NT2/D1 (cell line): ENCODE measurements around the gene NEK5.
"Not testable (repeated sequence)": the region's sequence is repeated elsewhere in the genome, so short reads cannot be mapped to it uniquely, and the experiment has no call there.

Source experiments
- DNase-seq: peaks from one replicate; pipeline ENCODE4 v3.0.0-alpha.2; 2011; ENCODE audit warnings: low read depth, low spot score
- H3K27me3 ChIP-seq: 2 replicates; pipeline ENCODE4 v1.6.0; 2011; ENCODE audit warnings: mild to moderate bottlenecking; ENCODE audit not compliant: insufficient read length, insufficient read depth
- H3K36me3 ChIP-seq: 2 replicates; pipeline ENCODE4 v1.6.1; 2011; ENCODE audit warnings: mild to moderate bottlenecking, low read length, mixed read lengths; ENCODE audit not compliant: insufficient read depth, insufficient read length
- H3K4me1 ChIP-seq: 2 replicates; pipeline ENCODE4 v1.5.1; 2011; ENCODE audit not compliant: insufficient read depth, insufficient read length
- H3K4me3 ChIP-seq: 2 replicates; pipeline ENCODE4 v1.5.1; 2011; ENCODE audit warnings: low read depth; ENCODE audit not compliant: insufficient read length
- H3K9ac ChIP-seq: 2 replicates; pipeline ENCODE4 v1.6.0; 2011; ENCODE audit warnings: low read depth; ENCODE audit not compliant: insufficient read length
- H3K9me3 ChIP-seq: 2 replicates; pipeline ENCODE4 v1.5.1; 2011; ENCODE audit warnings: mild to moderate bottlenecking, low read length; ENCODE audit not compliant: insufficient read depth
- SUZ12 ChIP-seq: IDR thresholded peaks from 2 replicates; pipeline ENCODE4 v1.6.1; 2011; ENCODE audit not compliant: insufficient read length, insufficient read depth; ENCODE audit errors: extremely low read depth
- YY1 ChIP-seq: IDR thresholded peaks from 2 replicates; pipeline ENCODE4 v1.6.1; 2011; ENCODE audit not compliant: insufficient read length, insufficient read depth
- ZNF274 ChIP-seq: IDR thresholded peaks from 2 replicates; pipeline ENCODE4 v1.6.1; 2011; ENCODE audit warnings: mild to moderate bottlenecking, low read depth, low read length

NEK5 gene

GRCh38 chr13:52096062-52096461 is 32.8 kb downstream of the NEK5 start:
- no peak overlapping the region for H3K4me3 ChIP-seq
- TF ChIP-seq YY1 (no peak), ZNF274 (no peak), SUZ12 (no peak)
- no peaks in the 10 kb centered on the region for H3K36me3 ChIP-seq
- no peak overlapping the region for H3K9ac ChIP-seq
- H3K9me3 ChIP-seq: no peaks in the 10 kb centered on the region
- H3K4me1 ChIP-seq: no peaks in the 10 kb centered on the region
- no peak for DNase-seq
- H3K27me3 ChIP-seq: no peaks in the 10 kb centered on the region

GRCh38 chr13:52092087-52092486 is 36.8 kb downstream of the NEK5 start:
- no peak for DNase-seq
- Histone ChIP-seq H3K4me3 (no peak overlapping the region), H3K9ac (no peak overlapping the region), H3K9me3 (no peaks in the 10 kb centered on the region), H3K36me3 (no peaks in the 10 kb centered on the region), H3K4me1 (no peaks in the 10 kb centered on the region), H3K27me3 (no peaks in the 10 kb centered on the region)
- no peak for TF ChIP-seq YY1
- no peak for TF ChIP-seq SUZ12
- no peak for TF ChIP-seq ZNF274

- no peaks in the 10 kb centered on the region for H3K27me3 ChIP-seq
- H3K9me3 ChIP-seq: no peaks in the 10 kb centered on the region
- no peak overlapping the region for H3K4me3 ChIP-seq
- DNase-seq: no peak
- H3K4me1 ChIP-seq: no peaks in the 10 kb centered on the region
- H3K9ac ChIP-seq: no peak overlapping the region
- H3K36me3 ChIP-seq: no peaks in the 10 kb centered on the region
- no peak for TF ChIP-seq SUZ12
- no peak for TF ChIP-seq ZNF274
These were observed 37.4 kb downstream of the NEK5 start for GRCh38 chr13:52091473-52091872.

DNA sequence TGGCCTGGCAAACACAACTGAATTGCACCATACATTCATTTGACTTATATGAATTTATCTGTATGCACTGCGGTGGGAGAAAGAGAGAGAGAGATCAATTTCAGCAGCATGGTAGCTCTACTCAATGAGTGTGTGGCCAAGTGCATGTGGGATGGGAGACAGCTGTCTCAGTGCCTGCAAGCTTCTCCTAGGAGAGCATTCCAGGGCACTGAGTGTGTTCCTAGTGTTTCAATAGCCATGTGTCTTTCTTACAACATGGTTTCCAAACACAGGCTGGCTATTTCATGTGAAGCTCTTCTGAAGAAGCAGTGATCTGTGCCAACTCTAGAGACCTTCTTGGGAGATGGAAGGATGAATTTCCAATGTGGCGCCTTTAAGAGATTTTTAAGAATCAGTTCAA is 43.5 kb downstream of the NEK5 start:
- no peak overlapping the region for H3K9ac ChIP-seq
- TF ChIP-seq SUZ12 (no peak), ZNF274 (no peak), YY1 (no peak)
- H3K9me3 ChIP-seq: no peaks in the 10 kb centered on the region
- H3K4me1 ChIP-seq: no peaks in the 10 kb centered on the region
- no peaks in the 10 kb centered on the region for H3K27me3 ChIP-seq
- no peak for DNase-seq
- no peaks in the 10 kb centered on the region for H3K36me3 ChIP-seq
- H3K4me3 ChIP-seq: no peak overlapping the region

GRCh38 chr13:52084981-52085380 is 43.9 kb downstream of the NEK5 start:
- H3K36me3 ChIP-seq, H3K27me3 ChIP-seq, H3K4me3 ChIP-seq, H3K9me3 ChIP-seq, H3K4me1 ChIP-seq, DNase-seq, H3K9ac ChIP-seq: not testable (repeated sequence)

- no peaks in the 10 kb centered on the region for H3K27me3 ChIP-seq
- H3K9ac ChIP-seq: no peak overlapping the region
- no peak overlapping the region for H3K4me3 ChIP-seq
- DNase-seq: no peak
- no peak for TF ChIP-seq ZNF274
- TF ChIP-seq SUZ12: no peak
- TF ChIP-seq YY1: no peak
- no peaks in the 10 kb centered on the region for H3K36me3 ChIP-seq
- H3K9me3 ChIP-seq: no peaks in the 10 kb centered on the region
- H3K4me1 ChIP-seq: no peaks in the 10 kb centered on the region
These were observed 46.3 kb downstream of the NEK5 start for GRCh38 chr13:52082601-52083000.

DNA sequence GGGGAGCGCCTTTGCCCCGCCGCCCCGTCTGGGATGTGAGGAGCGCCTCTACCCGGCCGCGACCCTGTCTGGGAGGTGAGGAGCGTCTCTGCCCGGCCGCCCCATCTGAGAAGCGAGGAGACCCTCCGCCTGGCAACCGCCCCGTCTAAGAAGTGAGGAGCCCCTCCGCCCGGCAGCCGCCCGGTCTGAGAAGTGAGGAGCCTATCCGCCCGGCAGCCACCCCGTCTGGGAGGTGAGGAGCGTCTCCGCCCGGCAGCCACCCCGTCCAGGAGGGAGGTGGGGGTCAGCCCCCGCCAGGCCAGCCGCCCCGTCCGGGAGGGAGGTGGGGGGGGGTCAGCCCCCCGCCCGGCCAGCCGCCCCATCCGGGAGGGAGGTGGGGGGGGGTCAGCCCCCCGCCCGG is 49.0 kb downstream of the NEK5 start:
- not testable (repeated sequence) for H3K9me3 ChIP-seq, H3K27me3 ChIP-seq, H3K4me1 ChIP-seq, H3K9ac ChIP-seq, H3K36me3 ChIP-seq, DNase-seq, H3K4me3 ChIP-seq

DNA sequence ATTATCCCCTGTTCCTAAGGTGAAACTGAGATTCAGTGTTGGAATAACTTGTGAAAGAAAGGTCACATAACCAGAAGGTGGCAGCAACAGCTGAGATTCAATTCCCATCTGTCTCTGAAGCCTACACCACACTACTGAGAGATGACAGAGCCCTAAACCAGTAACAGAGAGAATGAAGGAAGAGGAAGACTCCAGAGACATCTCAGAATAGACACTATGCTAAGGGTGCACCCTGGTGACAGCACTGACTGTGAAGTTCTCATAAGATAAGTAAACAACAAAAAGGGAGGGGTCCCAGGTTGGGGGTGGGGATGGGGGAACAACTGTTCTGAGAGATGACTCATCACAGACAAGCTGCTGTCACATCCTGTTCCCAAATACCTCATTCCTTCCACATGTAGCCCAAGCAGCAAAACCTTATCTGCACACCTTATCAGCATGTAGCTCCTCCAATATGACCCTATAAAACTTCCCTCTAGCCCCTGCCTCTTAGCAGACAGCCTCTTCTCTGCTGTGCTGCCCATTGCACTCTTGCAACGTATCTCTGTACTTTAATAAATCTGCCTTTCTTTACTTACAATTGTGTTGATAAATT is 57.8 kb downstream of the NEK5 start:
- no peaks in the 10 kb centered on the region for H3K4me1 ChIP-seq
- peaks cover 8% of the 10 kb centered on the region; the same call in 1 of the 2 replicates for H3K9me3 ChIP-seq

More for the DNA sequence above, 57.8 kb downstream of the NEK5 start:
- TF ChIP-seq ZNF274: no peak
- no peak for TF ChIP-seq YY1
- no peak for TF ChIP-seq SUZ12
- no peak overlapping the region for H3K9ac ChIP-seq
- H3K4me3 ChIP-seq: no peak overlapping the region
- H3K27me3 ChIP-seq: no peaks in the 10 kb centered on the region
- H3K36me3 ChIP-seq: no peaks in the 10 kb centered on the region
- peak; percentile 13 for DNase-seq
